HepG2 (cell line): ENCODE data around the gene FAM24B. TPM values are rescaled to one million over a fixed set of nuclear protein-coding genes. Genes with fewer than 3 reads are reported as not detected.
A peak's percentile ranks its signal among the peaks of the same experiment; 100 is the strongest.

Experiments
- ATAC-seq: fragments of 200-7000 bp; cut with Tn5 transposase; 3 replicates; pipeline ENCODE4 v1.9.1; 2020; ENCODE audit warnings: mild to moderate bottlenecking, moderate library complexity
- BruUV-seq: library from RNA; stranded (reverse); fragments of 400-500 nt; replicated peaks from 2 replicates; lab custom pipeline; 2021; lab: Mats Ljungman, UMichigan
- CTCF ChIA-PET: fragments of 300-600 bp; formaldehyde crosslinking; extraction: SDS; loops from one replicate; lab custom pipeline; 2021; ENCODE audit warnings: low total read pairs, inconsistent platforms, low intra/inter-chr PET ratio; lab: Yijun Ruan, JAX
- POLR2A ChIA-PET: fragments of 350-600 bp; sonication (Branson Sonifier 250); formaldehyde crosslinking; loops from one replicate; lab custom pipeline; 2020; ENCODE audit warnings: antibody characterized with exemption, inconsistent platforms; lab: Yijun Ruan, JAX
- DNase-seq: peaks from one replicate; pipeline ENCODE4 v3.0.0-alpha.2; 2015; ENCODE audit warnings: low spot score
- FAIRE-seq: peaks from 3 replicates; lab custom pipeline; 2011; peaks lifted over from hg19 to GRCh38; lab: Jason Lieb, UNC
- H2AFZ ChIP-seq: one replicate; pipeline ENCODE4 v1.6.1; 2011; ENCODE audit warnings: low read length, inconsistent platforms
- H3K27ac ChIP-seq: fragments of 300-600 bp; 3 replicates; pipeline ENCODE4 v1.8.0; 2011; ENCODE audit warnings: mixed run types, mild to moderate bottlenecking, mixed read lengths, low read length, inconsistent platforms; ENCODE audit not compliant: insufficient read depth; ENCODE audit errors: extremely low read length
- H3K27me3 ChIP-seq, 2 experiments: fragments of 200-600 bp in 1 of 2; 2 replicates in 1 of 2; 3 replicates in 1 of 2; pipeline versions ENCODE4 v1.6.0 to v1.8.0; 2011; ENCODE audit warnings: low read length in 2 of 2, mild to moderate bottlenecking in 2 of 2, moderate library complexity in 2 of 2, inconsistent platforms in 1 of 2; ENCODE audit not compliant: insufficient read depth in 2 of 2, control insufficient read depth in 1 of 2
- H3K36me3 ChIP-seq, 2 experiments: fragments of 200-600 bp in 1 of 2; replicated peaks in 1 of 2; 2 replicates in 1 of 2; 3 replicates in 1 of 2; pipeline versions ENCODE4 v1.5.1 to v1.8.0; 2011; ENCODE audit warnings: low read length in 2 of 2, inconsistent platforms in 1 of 2; ENCODE audit not compliant: insufficient read depth in 2 of 2, control insufficient read depth in 1 of 2
- H3K4me1 ChIP-seq: 2 replicates; pipeline ENCODE4 v1.5.1; 2012; ENCODE audit warnings: low read length, inconsistent platforms; ENCODE audit not compliant: insufficient read depth
- H3K4me2 ChIP-seq: 2 replicates; pipeline ENCODE4 v1.6.0; 2011; ENCODE audit warnings: low read depth, low read length, inconsistent platforms
- H3K4me3 ChIP-seq, 3 experiments: fragments of 200-600 bp in 1 of 3; sonication (generic), shearing (Covaris generic) in 1 of 3; replicated peaks in 1 of 3; 2 replicates each; pipeline ENCODE4 v1.5.1; 2011 to 2016; ENCODE audit warnings: low read length in 3 of 3, inconsistent platforms in 2 of 3, low read depth in 2 of 3, mild to moderate bottlenecking in 2 of 3, control low read depth in 1 of 3, mixed read lengths in 1 of 3; ENCODE audit not compliant: insufficient read depth in 1 of 3
- H3K79me2 ChIP-seq: one replicate; pipeline ENCODE4 v1.6.1; 2011; ENCODE audit warnings: low read length, inconsistent platforms; ENCODE audit not compliant: insufficient read depth
- H3K9ac ChIP-seq: 2 replicates; pipeline ENCODE4 v1.6.0; 2011; ENCODE audit warnings: mild to moderate bottlenecking, low read depth, low read length, inconsistent platforms; ENCODE audit not compliant: insufficient read depth
- H3K9me3 ChIP-seq: 2 replicates; pipeline ENCODE4 v1.5.1; 2012; ENCODE audit warnings: mild to moderate bottlenecking, low read length
- H4K20me1 ChIP-seq: 2 replicates; pipeline ENCODE4 v1.6.0; 2011; ENCODE audit warnings: inconsistent platforms, mild to moderate bottlenecking, low read length, moderate library complexity; ENCODE audit not compliant: insufficient read depth
- CERS6 ChIP-seq: sonication (generic); formaldehyde crosslinking; IDR thresholded peaks from 2 replicates; pipeline ENCODE4 v1.5.0; 2020; ENCODE audit warnings: missing genetic modification reagents
- CREB1 ChIP-seq, 2 experiments: fragments of 450-650 bp in 1 of 2; IDR thresholded peaks; 2 replicates each; pipeline ENCODE4 v1.6.1; 2016 to 2017; ENCODE audit warnings: control low read depth in 1 of 2, mild to moderate bottlenecking in 1 of 2, missing compliant biosample characterization in 1 of 2, missing genetic modification characterization in 1 of 2
- DNMT3B ChIP-seq: conservative IDR thresholded peaks from 2 replicates; pipeline ENCODE4 v1.6.1; 2016; ENCODE audit warnings: missing biosample characterization, control low read depth
- HNF4A ChIP-seq: sonication (generic); formaldehyde crosslinking; IDR thresholded peaks from 2 replicates; pipeline ENCODE4 v1.4.0; 2020; ENCODE audit warnings: missing genetic modification reagents
- MEIS2 ChIP-seq: sonication (generic); formaldehyde crosslinking; IDR thresholded peaks from 2 replicates; pipeline ENCODE4 v1.9.0; 2021; ENCODE audit warnings: mild to moderate bottlenecking, missing genetic modification reagents
- MNT ChIP-seq: fragments of 450-650 bp; IDR thresholded peaks from 2 replicates; pipeline ENCODE4 v1.6.1; 2016
- PLSCR1 ChIP-seq: sonication (generic); formaldehyde crosslinking; IDR thresholded peaks from 2 replicates; pipeline ENCODE4 v1.5.0; 2020; ENCODE audit warnings: missing genetic modification reagents, mild to moderate bottlenecking, borderline replicate concordance
- RAD21 ChIP-seq: fragments of 450-650 bp; formaldehyde crosslinking; IDR thresholded peaks from 2 replicates; pipeline ENCODE4 v1.5.0; 2020; ENCODE audit warnings: mild to moderate bottlenecking
- RARA ChIP-seq: IDR thresholded peaks from 2 replicates; pipeline ENCODE4 v1.6.1; 2016; ENCODE audit warnings: missing genetic modification reagents, missing compliant biosample characterization
- TRIM24 ChIP-seq: sonication (generic); formaldehyde crosslinking; IDR thresholded peaks from 2 replicates; pipeline ENCODE4 v1.8.0; 2022; ENCODE audit warnings: mild to moderate bottlenecking, missing genetic modification reagents
- ZBTB20 ChIP-seq: sonication (generic); formaldehyde crosslinking; IDR thresholded peaks from 2 replicates; pipeline ENCODE4 v1.8.1; 2023; ENCODE audit warnings: missing genetic modification reagents, low read depth, mild to moderate bottlenecking, borderline replicate concordance
- ZBTB25 ChIP-seq: IDR thresholded peaks from 2 replicates; pipeline ENCODE4 v1.6.1; 2018; ENCODE audit warnings: missing genetic modification reagents
- ZNF224 ChIP-seq: sonication (generic); formaldehyde crosslinking; IDR thresholded peaks from 2 replicates; pipeline ENCODE4 v1.5.0; 2020; ENCODE audit warnings: mild to moderate bottlenecking, missing genetic modification reagents
- ZNF275 ChIP-seq: sonication (generic); formaldehyde crosslinking; IDR thresholded peaks from 2 replicates; pipeline ENCODE4 v1.8.0; 2022; ENCODE audit warnings: missing genetic modification reagents, mild to moderate bottlenecking, inconsistent platforms, borderline replicate concordance
- ZNF296 ChIP-seq: sonication (generic); formaldehyde crosslinking; conservative IDR thresholded peaks from 2 replicates; pipeline ENCODE4 v1.5.0; 2020; ENCODE audit warnings: mild to moderate bottlenecking, missing genetic modification reagents
- ZNF335 ChIP-seq: sonication (generic); formaldehyde crosslinking; IDR thresholded peaks from 2 replicates; pipeline ENCODE4 v1.4.0; 2020; ENCODE audit warnings: missing genetic modification reagents
- ZNF891 ChIP-seq: sonication (generic); formaldehyde crosslinking; IDR thresholded peaks from 2 replicates; pipeline ENCODE4 v1.5.0; 2020; ENCODE audit warnings: mild to moderate bottlenecking, missing genetic modification reagents
- ZSCAN9 ChIP-seq: IDR thresholded peaks from 2 replicates; pipeline ENCODE4 v1.6.1; 2016; ENCODE audit warnings: borderline replicate concordance
- WGBS: methylation state at CpG from one replicate; pipeline ENCODE4 v1.1.6; 2017; ENCODE audit warnings: low lambda C conversion rate; 5-methylcytosine and 5-hydroxymethylcytosine counted together
- in situ Hi-C: cut with HindIII; loops from 2 replicates; pipeline ENCODE4 v1.10.0; 2017; ENCODE audit warnings: low pct_unique_long_range_greater_than_20kb; ENCODE audit not compliant: extremely low pct_ligation_motif_present
- intact Hi-C: fragments of 100-400 bp; cut with micrococcal nuclease; formaldehyde crosslinking; loops from one replicate; pipeline ENCODE4 v1.10.0; 2022; ENCODE audit not compliant: unreplicated experiment
- polyA plus RNA-seq, 8 experiments: library from polyadenylated mRNA; depleted of rRNA in 3 of 8; stranded (reverse) in 7 of 8; unstranded in 1 of 8; fragments of >200 nt; fragmentation: Illumina TruSeq in 4 of 8; extraction: Trizol in 4 of 8; gene quantifications; 2 replicates each; pipeline versions ENCODE4 v1.2.1 to v1.2.3, GENCODE V29; 2011 to 2016; ENCODE audit warnings: low read depth in 4 of 8, missing spikeins in 1 of 8, mixed read lengths in 1 of 8; ENCODE audit not compliant: insufficient read depth in 1 of 8
- total RNA-seq, 5 experiments: library from RNA; depleted of rRNA; stranded (reverse); fragments of >200 nt; fragmentation: Illumina TruSeq; extraction: Trizol; gene quantifications; 2 replicates each; pipeline ENCODE4 v1.2.3, GENCODE V29; 2016; ENCODE audit warnings: low read depth in 1 of 5

The FAM24B gene
- total and polyA plus RNA-seq, 2 of the 13 experiments (the other 11 are each of a cell fraction or from before 2014, with no cell fraction given), result 1.9 to 3.0 TPM

- no peak overlapping the region for H3K4me3 ChIP-seq
- WGBS, result 59% methylated on average over 2 of the region's 2 CpGs
- FAIRE-seq, result no peak
- intact Hi-C loops (no loop called here), in situ Hi-C loops (no loop called here)
- no peak overlapping the region for H3K27ac ChIP-seq
- peaks cover 21% of the 10 kb centered on the region for H3K4me1 ChIP-seq
- H2AFZ ChIP-seq, result no peak overlapping the region
- DNase-seq, result no peak
- no peaks in the 10 kb centered on the region for H3K36me3 ChIP-seq
- H3K79me2 ChIP-seq, result peaks cover 4% of the 10 kb centered on the region
- H3K27me3 ChIP-seq, result no peaks in the 10 kb centered on the region
- no TSS peak for BruUV-seq
- ATAC-seq, result no peak
- H3K9me3 ChIP-seq, result no peaks in the 10 kb centered on the region
- no peak overlapping the region for H3K4me2 ChIP-seq
- CTCF ChIA-PET, result no interaction called here
- no peaks in the 10 kb centered on the region; the same call in 1 of the 2 replicates for H4K20me1 ChIP-seq
- H3K9ac ChIP-seq, result no peak overlapping the region
- POLR2A ChIA-PET, result no interaction called here
- TF ChIP-seq ZNF296 (CRISPR knock-in tag) (no peak), MEIS2 (CRISPR knock-in tag) (no peak), PLSCR1 (CRISPR knock-in tag) (no peak), ZNF891 (CRISPR knock-in tag) (no peak), ZSCAN9 (no peak), HNF4A (peak; percentile 70), RARA (peak; percentile 38; the same call in 1 of the 2 replicates), CERS6 (CRISPR knock-in tag) (no peak), CREB1 (IDR thresholded peaks at IDR 0.05) (no peak), CREB1 (CRISPR knock-in tag; IDR thresholded peaks at IDR 0.05) (no peak), TRIM24 (CRISPR knock-in tag) (no peak), MNT (peak; percentile 53), ZNF335 (CRISPR knock-in tag) (no peak), ZBTB25 (CRISPR knock-in tag) (no peak), DNMT3B (CRISPR knock-in tag) (no peak), RAD21 (no peak), ZBTB20 (CRISPR knock-in tag) (no peak), ZNF275 (no peak), ZNF224 (CRISPR knock-in tag) (no peak)
These were observed 15.9 kb downstream of the FAM24B start for GRCh38 chr10:122863216-122864193.
